Fibroblast of lung (primary cell): Measurements from ENCODE around the gene RACGAP1. TPM values are rescaled to one million over a fixed set of nuclear protein-coding genes. Genes with fewer than 3 reads are reported as not detected.

Source experiments
- DNase-seq, 2 donors: peaks; one replicate each; pipeline versions ENCODE4 v3.0.0 to v3.0.0-alpha.2; 2010; ENCODE audit warnings: low read depth in 2 of 2
- H2AFZ ChIP-seq: 2 replicates; pipeline ENCODE4 v1.5.1; 2012; ENCODE audit warnings: low read length, control low read depth, inconsistent platforms
- H3K27ac ChIP-seq: 2 replicates; pipeline ENCODE4 v1.5.1; 2011; ENCODE audit warnings: low read length, control low read depth; ENCODE audit not compliant: insufficient read depth
- H3K27me3 ChIP-seq: 2 replicates; pipeline ENCODE4 v1.5.1; 2011; ENCODE audit warnings: mild to moderate bottlenecking, low read length; ENCODE audit not compliant: control insufficient read depth, insufficient read depth
- H3K36me3 ChIP-seq: 2 replicates; pipeline ENCODE4 v1.5.1; 2011; ENCODE audit warnings: low read length; ENCODE audit not compliant: control insufficient read depth, insufficient read depth
- H3K4me1 ChIP-seq: 2 replicates; pipeline ENCODE4 v1.5.1; 2011; ENCODE audit warnings: low read length; ENCODE audit not compliant: control insufficient read depth, insufficient read depth; ENCODE audit errors: extremely low read depth
- H3K4me2 ChIP-seq: 2 replicates; pipeline ENCODE4 v1.5.1; 2011; ENCODE audit warnings: low read length, control low read depth; ENCODE audit not compliant: insufficient read depth; ENCODE audit errors: extremely low read depth
- H3K4me3 ChIP-seq, 4 experiments: fragments of 200-600 bp in 1 of 4; sonication (generic) in 1 of 4; replicated peaks in 1 of 4; 2 replicates each; pipeline ENCODE4 v1.5.1; 2011 to 2016; ENCODE audit warnings: low read length in 4 of 4, low read depth in 3 of 4, mild to moderate bottlenecking in 3 of 4, control low read depth in 2 of 4, inconsistent platforms in 1 of 4, mixed read lengths in 1 of 4; ENCODE audit not compliant: insufficient read depth in 1 of 4; ENCODE audit errors: control extremely low read depth in 1 of 4
- H3K79me2 ChIP-seq: 2 replicates; pipeline ENCODE4 v1.5.1; 2012; ENCODE audit warnings: mild to moderate bottlenecking, low read length, inconsistent platforms; ENCODE audit not compliant: control insufficient read depth, insufficient read depth
- H3K9ac ChIP-seq: 2 replicates; pipeline ENCODE4 v1.5.1; 2011; ENCODE audit warnings: mild to moderate bottlenecking, low read length, control low read depth; ENCODE audit not compliant: insufficient read depth
- H3K9me3 ChIP-seq: 2 replicates; pipeline ENCODE4 v1.5.1; 2012; ENCODE audit warnings: low read depth, low read length; ENCODE audit not compliant: control insufficient read depth, insufficient read depth
- H4K20me1 ChIP-seq: 2 replicates; pipeline ENCODE4 v1.5.1; 2011; ENCODE audit warnings: low read length; ENCODE audit not compliant: control insufficient read depth, insufficient read depth; ENCODE audit errors: extremely low read depth
- EZH2 ChIP-seq: IDR thresholded peaks from 2 replicates; pipeline ENCODE4 v1.5.1; 2012; ENCODE audit warnings: low read length, control low read depth, mild to moderate bottlenecking; ENCODE audit errors: missing control alignments
- polyA plus RNA-seq, 2 donors: library from polyadenylated mRNA; depleted of rRNA in 1 of 2; stranded (reverse) in 1 of 2; unstranded in 1 of 2; fragments of >200 nt; gene quantifications; 2 replicates each; pipeline ENCODE4 v1.2.1, GENCODE V29; 2011 to 2012; ENCODE audit warnings: missing spikeins in 1 of 2
- total RNA-seq: library from RNA; depleted of rRNA; stranded (reverse); fragments of >200 nt; gene quantifications from 2 replicates; pipeline ENCODE4 v1.2.1, GENCODE V29; 2014
- TF ChIP-seq, protein P1 (sequence below), 2 donors: IDR thresholded peaks in 1 of 2; conservative IDR thresholded peaks in 1 of 2; 1 replicate in 1 of 2; 2 replicates in 1 of 2; pipeline ENCODE4 v1.5.1; 2011 to 2012; ENCODE audit warnings: low read length in 2 of 2, control low read depth in 1 of 2, inconsistent platforms in 1 of 2, low read depth in 1 of 2, mild to moderate bottlenecking in 1 of 2

RACGAP1 gene
- total and polyA plus RNA-seq, 2 donors (not counting 1 experiment from before 2014, with no cell fraction given): 22.9 to 38.1 TPM

DNA sequence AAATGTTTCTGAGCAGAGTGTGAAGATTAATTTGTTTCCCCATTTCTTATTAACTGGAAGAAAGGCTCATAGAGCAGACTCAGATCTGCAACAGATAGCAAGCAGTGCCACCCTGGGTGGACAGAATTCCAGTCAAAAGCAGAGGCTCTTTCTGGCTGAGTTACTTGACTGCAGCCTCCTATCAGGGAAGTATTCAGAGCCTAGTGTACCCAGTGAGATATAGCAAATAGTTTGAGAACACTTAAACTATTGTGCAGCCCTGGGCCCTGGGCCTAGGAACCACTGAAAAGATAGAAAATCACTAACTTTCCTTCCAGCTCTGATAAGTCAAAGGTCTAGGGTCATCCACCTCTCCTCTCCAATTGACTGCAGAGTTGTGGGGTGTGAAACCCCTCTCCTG lies 86.0 kb downstream of the RACGAP1 start:
- no peak for DNase-seq
- no peaks in the 10 kb centered on the region for H3K4me1 ChIP-seq
- no peak overlapping the region for H2AFZ ChIP-seq
- H3K4me2 ChIP-seq: no peak overlapping the region
- no peaks in the 10 kb centered on the region for H3K9me3 ChIP-seq
- no peak for TF ChIP-seq EZH2
- TF ChIP-seq, protein P1, sequence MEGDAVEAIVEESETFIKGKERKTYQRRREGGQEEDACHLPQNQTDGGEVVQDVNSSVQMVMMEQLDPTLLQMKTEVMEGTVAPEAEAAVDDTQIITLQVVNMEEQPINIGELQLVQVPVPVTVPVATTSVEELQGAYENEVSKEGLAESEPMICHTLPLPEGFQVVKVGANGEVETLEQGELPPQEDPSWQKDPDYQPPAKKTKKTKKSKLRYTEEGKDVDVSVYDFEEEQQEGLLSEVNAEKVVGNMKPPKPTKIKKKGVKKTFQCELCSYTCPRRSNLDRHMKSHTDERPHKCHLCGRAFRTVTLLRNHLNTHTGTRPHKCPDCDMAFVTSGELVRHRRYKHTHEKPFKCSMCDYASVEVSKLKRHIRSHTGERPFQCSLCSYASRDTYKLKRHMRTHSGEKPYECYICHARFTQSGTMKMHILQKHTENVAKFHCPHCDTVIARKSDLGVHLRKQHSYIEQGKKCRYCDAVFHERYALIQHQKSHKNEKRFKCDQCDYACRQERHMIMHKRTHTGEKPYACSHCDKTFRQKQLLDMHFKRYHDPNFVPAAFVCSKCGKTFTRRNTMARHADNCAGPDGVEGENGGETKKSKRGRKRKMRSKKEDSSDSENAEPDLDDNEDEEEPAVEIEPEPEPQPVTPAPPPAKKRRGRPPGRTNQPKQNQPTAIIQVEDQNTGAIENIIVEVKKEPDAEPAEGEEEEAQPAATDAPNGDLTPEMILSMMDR (conservative IDR thresholded peaks at IDR 0.05 in 1 of 2, IDR thresholded peaks at IDR 0.05 in 1 of 2; ENCODE audit: low read depth in 1 of 2, low read length in 2 of 2): no peak
- no peak overlapping the region for H3K27ac ChIP-seq
- H3K36me3 ChIP-seq: no peaks in the 10 kb centered on the region
- H3K4me3 ChIP-seq: no peak overlapping the region
- no peak overlapping the region for H3K9ac ChIP-seq
- H4K20me1 ChIP-seq: no peaks in the 10 kb centered on the region
- no peaks in the 10 kb centered on the region for H3K79me2 ChIP-seq
- H3K27me3 ChIP-seq: no peaks in the 10 kb centered on the region

Other genes with a start within 250 kb of the RACGAP1 start
- gene NCKAP5L, start 197.1 kb downstream of the RACGAP1 start, total RNA-seq: 11.6 and 14.2 TPM in 2 replicates
- gene NCKAP5L, start 197.1 kb downstream of the RACGAP1 start, polyA plus RNA-seq: 3.9 TPM in 2 replicates
- gene BCDIN3D, start 182.4 kb downstream of the RACGAP1 start, total RNA-seq: 4.5 and 7.2 TPM in 2 replicates
- gene BCDIN3D, start 182.4 kb downstream of the RACGAP1 start, polyA plus RNA-seq: 2.5 and 3.2 TPM in 2 replicates
- gene FAIM2, start 121.6 kb downstream of the RACGAP1 start, total RNA-seq: 0.50 and 3.6 TPM in 2 replicates
- 1.00 and 7.3 TPM in 2 replicates for gene FAIM2, start 121.6 kb downstream of the RACGAP1 start, polyA plus RNA-seq
- not detected in 2 replicates for gene AQP2, start 74.8 kb downstream of the RACGAP1 start, total RNA-seq
- not detected in 2 replicates for gene AQP2, start 74.8 kb downstream of the RACGAP1 start, polyA plus RNA-seq
- under 0.01 TPM in 1 of 2 replicates, not detected in the other for gene AQP5, start 63.6 kb downstream of the RACGAP1 start, total RNA-seq
- not detected in 2 replicates for gene AQP5, start 63.6 kb downstream of the RACGAP1 start, polyA plus RNA-seq
- under 0.01 and 0.17 TPM in 2 replicates for gene AQP6, start 52.5 kb downstream of the RACGAP1 start, total RNA-seq
- gene AQP6, start 52.5 kb downstream of the RACGAP1 start, polyA plus RNA-seq: 0.06 TPM in 1 of 2 replicates, not detected in the other
- gene ASIC1, start 32.1 kb upstream of the RACGAP1 start, total RNA-seq: 1.7 and 1.8 TPM in 2 replicates
- gene ASIC1, start 32.1 kb upstream of the RACGAP1 start, polyA plus RNA-seq: 2.6 and 3.9 TPM in 2 replicates
- gene SMARCD1, start 59.8 kb upstream of the RACGAP1 start, total RNA-seq: 22.9 and 34.3 TPM in 2 replicates
- gene SMARCD1, start 59.8 kb upstream of the RACGAP1 start, polyA plus RNA-seq: 30.5 and 45.0 TPM in 2 replicates
- under 0.01 TPM in 1 of 2 replicates, not detected in the other for gene GPD1, start 78.5 kb upstream of the RACGAP1 start, total RNA-seq
- gene GPD1, start 78.5 kb upstream of the RACGAP1 start, polyA plus RNA-seq: 0.03 TPM in 1 of 2 replicates, not detected in the other
- gene COX14, start 86.7 kb upstream of the RACGAP1 start, total RNA-seq: 39.0 and 55.3 TPM in 2 replicates
- 57.1 and 58.7 TPM in 2 replicates for gene COX14, start 86.7 kb upstream of the RACGAP1 start, polyA plus RNA-seq
- 36.7 and 51.0 TPM in 2 replicates for gene CERS5, start 141.9 kb upstream of the RACGAP1 start, total RNA-seq
- 70.3 and 74.4 TPM in 2 replicates for gene CERS5, start 141.9 kb upstream of the RACGAP1 start, polyA plus RNA-seq